SU-DHL-6 (cell line): Measurements from ENCODE around the gene METTL13.

Experiments used
- H2AFZ ChIP-seq: fragments of 200-600 bp; sonication (generic); 2 replicates; pipeline ENCODE4 v1.6.1; 2014; ENCODE audit warnings: low read depth, mild to moderate bottlenecking, moderate library complexity, mixed read lengths, antibody characterized with exemption, low read length; ENCODE audit not compliant: severe bottlenecking
- H3F3A ChIP-seq: fragments of 200-600 bp; shearing (Covaris generic); 2 replicates; pipeline ENCODE4 v1.6.0; 2016; ENCODE audit warnings: antibody characterized with exemption, mild to moderate bottlenecking; ENCODE audit not compliant: insufficient read depth
- H3K27ac ChIP-seq: fragments of 200-600 bp; sonication (generic); 2 replicates; pipeline ENCODE4 v1.5.1; 2016; ENCODE audit warnings: low read depth, mild to moderate bottlenecking, low read length, moderate library complexity, mixed read lengths
- H3K27me3 ChIP-seq: fragments of 200-600 bp; sonication (generic), shearing (Covaris generic); 2 replicates; pipeline ENCODE4 v1.6.0; 2014; ENCODE audit warnings: mild to moderate bottlenecking, low read length
- H3K36me3 ChIP-seq: fragments of 200-600 bp; sonication (generic); 2 replicates; pipeline ENCODE4 v1.6.1; 2014; ENCODE audit warnings: mild to moderate bottlenecking, low read length, mixed read lengths
- H3K4me2 ChIP-seq: fragments of 300-600, 200-600 bp; shearing (Covaris generic), sonication (generic); 2 replicates; pipeline ENCODE4 v1.6.0; 2014; ENCODE audit warnings: low read length, low read depth, mild to moderate bottlenecking; ENCODE audit not compliant: poor library complexity, severe bottlenecking
- H3K4me3 ChIP-seq: fragments of 200-600 bp; sonication (generic); 2 replicates; pipeline ENCODE4 v1.5.1; 2014; ENCODE audit warnings: antibody characterized with exemption, low read length, mild to moderate bottlenecking, mixed read lengths; ENCODE audit not compliant: insufficient read depth, poor library complexity, severe bottlenecking
- H3K79me2 ChIP-seq: fragments of 200-600 bp; sonication (generic); 2 replicates; pipeline ENCODE4 v1.6.1; 2014; ENCODE audit warnings: mild to moderate bottlenecking, low read length, moderate library complexity; ENCODE audit not compliant: insufficient read depth
- H3K9ac ChIP-seq: fragments of 200-600 bp; sonication (generic); 2 replicates; pipeline ENCODE4 v1.7.0; 2014; ENCODE audit warnings: mild to moderate bottlenecking, low read length
- H3K9me2 ChIP-seq: fragments of 200-600 bp; sonication (generic); replicated peaks from 2 replicates; pipeline ENCODE4 v1.6.1; 2014; ENCODE audit warnings: low read length; ENCODE audit not compliant: insufficient read depth
- H3K9me3 ChIP-seq: fragments of 200-600 bp; sonication (generic); 2 replicates; pipeline ENCODE4 v1.6.1; 2014; ENCODE audit warnings: low read length, mixed read lengths; ENCODE audit not compliant: insufficient read depth
- H4K20me1 ChIP-seq: fragments of 200-600 bp; sonication (generic); 2 replicates; pipeline ENCODE4 v1.6.1; 2014; ENCODE audit warnings: low read depth, mild to moderate bottlenecking, antibody characterized with exemption, low read length, moderate library complexity, mixed read lengths
- EZH2phosphoT487 ChIP-seq: fragments of 200-600 bp; sonication (generic), shearing (Covaris generic); conservative IDR thresholded peaks from 2 replicates; pipeline ENCODE4 v1.6.1; 2018; ENCODE audit warnings: mild to moderate bottlenecking, antibody characterized with exemption, low read length, moderate library complexity, mixed read lengths
- TF ChIP-seq, protein P1 (sequence below): fragments of 200-600 bp; sonication (generic); IDR thresholded peaks from one replicate; pipeline ENCODE4 v1.5.1; 2017; ENCODE audit warnings: antibody characterized with exemption, mild to moderate bottlenecking, low read length, moderate library complexity; ENCODE audit not compliant: insufficient read depth, poor library complexity, severe bottlenecking

The METTL13 gene

DNA sequence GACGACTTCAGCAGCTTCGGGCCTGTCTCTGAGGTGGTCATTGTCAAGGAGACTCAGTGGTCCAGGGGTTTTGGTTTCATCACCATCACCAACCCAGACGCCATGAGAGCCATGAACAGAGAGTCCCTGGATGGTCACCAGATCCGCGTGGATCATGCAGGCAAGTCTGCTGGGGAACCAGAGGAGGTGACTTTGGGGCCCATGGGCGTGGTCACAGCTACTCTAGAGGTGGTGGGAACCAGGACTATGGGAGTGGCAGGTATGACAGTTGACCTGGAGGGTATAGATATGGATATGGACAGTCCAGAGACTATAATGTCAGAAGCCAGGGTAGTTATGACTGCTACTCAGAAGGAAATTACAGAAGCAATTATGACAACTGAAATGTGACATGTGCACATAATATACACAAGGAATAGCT is 19.3 kb upstream of the METTL13 start:
- Histone ChIP-seq H3K27me3 (no peaks in the 10 kb centered on the region), H4K20me1 (no peaks in the 10 kb centered on the region), H3K9me2 (no peaks in the 10 kb centered on the region), H3K4me3 (no peak overlapping the region), H3K36me3 (no peaks in the 10 kb centered on the region), H3K9me3 (no peaks in the 10 kb centered on the region), H3K9ac (no peak overlapping the region), H2AFZ (no peak overlapping the region), H3F3A (no peaks in the 10 kb centered on the region), H3K4me2 (no peak overlapping the region), H3K27ac (no peak overlapping the region), H3K79me2 (no peaks in the 10 kb centered on the region)
- TF ChIP-seq, protein P1, sequence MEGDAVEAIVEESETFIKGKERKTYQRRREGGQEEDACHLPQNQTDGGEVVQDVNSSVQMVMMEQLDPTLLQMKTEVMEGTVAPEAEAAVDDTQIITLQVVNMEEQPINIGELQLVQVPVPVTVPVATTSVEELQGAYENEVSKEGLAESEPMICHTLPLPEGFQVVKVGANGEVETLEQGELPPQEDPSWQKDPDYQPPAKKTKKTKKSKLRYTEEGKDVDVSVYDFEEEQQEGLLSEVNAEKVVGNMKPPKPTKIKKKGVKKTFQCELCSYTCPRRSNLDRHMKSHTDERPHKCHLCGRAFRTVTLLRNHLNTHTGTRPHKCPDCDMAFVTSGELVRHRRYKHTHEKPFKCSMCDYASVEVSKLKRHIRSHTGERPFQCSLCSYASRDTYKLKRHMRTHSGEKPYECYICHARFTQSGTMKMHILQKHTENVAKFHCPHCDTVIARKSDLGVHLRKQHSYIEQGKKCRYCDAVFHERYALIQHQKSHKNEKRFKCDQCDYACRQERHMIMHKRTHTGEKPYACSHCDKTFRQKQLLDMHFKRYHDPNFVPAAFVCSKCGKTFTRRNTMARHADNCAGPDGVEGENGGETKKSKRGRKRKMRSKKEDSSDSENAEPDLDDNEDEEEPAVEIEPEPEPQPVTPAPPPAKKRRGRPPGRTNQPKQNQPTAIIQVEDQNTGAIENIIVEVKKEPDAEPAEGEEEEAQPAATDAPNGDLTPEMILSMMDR = no peak
- TF ChIP-seq EZH2phosphoT487 = no peak

DNA sequence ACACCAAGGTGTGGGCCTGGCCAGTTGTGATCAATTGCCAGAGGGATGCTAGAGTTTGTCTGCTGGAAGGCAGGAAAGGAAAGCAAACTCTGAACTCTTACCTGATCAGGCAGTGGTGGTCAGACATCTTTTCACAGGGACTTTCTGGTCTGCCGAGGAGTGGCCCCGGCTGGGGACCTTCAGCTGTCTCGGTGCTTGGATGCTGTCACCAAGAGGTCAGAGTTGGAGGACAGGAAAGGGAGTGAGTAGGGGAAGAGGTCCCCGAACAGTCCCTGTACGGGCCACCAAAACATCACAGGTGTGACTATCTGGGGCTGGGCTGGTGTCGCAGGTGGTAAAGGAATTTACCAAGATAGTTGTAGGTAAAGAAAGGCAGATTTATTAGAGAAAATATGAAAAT is 17.7 kb upstream of the METTL13 start:
- Histone ChIP-seq H3K36me3 (no peaks in the 10 kb centered on the region), H3K27me3 (no peaks in the 10 kb centered on the region), H3K4me2 (no peak overlapping the region), H2AFZ (no peak overlapping the region), H3K9me2 (no peaks in the 10 kb centered on the region), H3K27ac (no peak overlapping the region), H3K9me3 (no peaks in the 10 kb centered on the region), H3F3A (no peaks in the 10 kb centered on the region), H3K79me2 (no peaks in the 10 kb centered on the region), H4K20me1 (no peaks in the 10 kb centered on the region), H3K9ac (no peak overlapping the region), H3K4me3 (no peak overlapping the region)
- TF ChIP-seq, protein P1 = no peak
- TF ChIP-seq EZH2phosphoT487 = no peak

DNA sequence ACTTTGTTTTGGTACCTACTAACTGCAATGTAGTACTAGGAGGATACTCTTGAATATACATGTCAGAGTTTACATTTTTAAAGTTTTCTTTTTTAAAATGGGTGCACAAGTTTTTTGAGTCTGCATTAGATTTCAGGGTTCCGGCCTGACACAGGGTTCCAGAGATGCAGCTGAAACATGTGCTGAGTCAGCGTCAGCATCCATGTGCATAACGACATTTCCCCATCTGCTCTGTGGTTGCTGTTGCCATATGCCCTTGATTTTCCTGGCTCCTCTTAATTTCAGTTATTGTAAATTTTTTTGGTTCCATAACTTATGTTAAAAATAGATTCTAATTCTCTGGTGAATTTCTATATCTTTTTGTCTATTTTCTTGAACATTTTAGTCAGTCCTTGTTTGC is 12.3 kb upstream of the METTL13 start:
- Histone ChIP-seq H3K9me2 (no peaks in the 10 kb centered on the region), H3K27ac (no peak overlapping the region), H3K27me3 (no peaks in the 10 kb centered on the region), H3F3A (no peaks in the 10 kb centered on the region), H2AFZ (no peak overlapping the region), H3K4me2 (no peak overlapping the region), H3K79me2 (no peaks in the 10 kb centered on the region), H4K20me1 (no peaks in the 10 kb centered on the region), H3K4me3 (no peak overlapping the region), H3K9me3 (no peaks in the 10 kb centered on the region), H3K9ac (no peak overlapping the region), H3K36me3 (no peaks in the 10 kb centered on the region)
- TF ChIP-seq EZH2phosphoT487 = no peak
- TF ChIP-seq, protein P1 = no peak
